Panc1 (cell line): ENCODE data around the gene PLEKHG2. TPM values are rescaled to one million over a fixed set of nuclear protein-coding genes. Genes with fewer than 3 reads are reported as not detected.

ENCODE experiments used
- ATAC-seq: fragments of 200-7000 bp; cut with Tn5 transposase; 2 replicates; pipeline ENCODE4 v1.9.1; 2020; ENCODE audit warnings: mild to moderate bottlenecking, moderate library complexity
- BruUV-seq: library from RNA; stranded (reverse); fragments of 400-500 nt; replicated peaks from 2 replicates; lab custom pipeline; 2021; lab: Mats Ljungman, UMichigan
- CTCF ChIA-PET: fragments of 300-600 bp; sonication (Branson Sonifier 250); formaldehyde crosslinking; loops from one replicate; lab custom pipeline; 2022; ENCODE audit warnings: antibody characterized with exemption; lab: Charles Lee
- POLR2A ChIA-PET: fragments of 300-600 bp; sonication (Branson Sonifier 250); formaldehyde crosslinking; loops from one replicate; lab custom pipeline; 2022; ENCODE audit warnings: antibody characterized with exemption; lab: Charles Lee
- DNase-seq: peaks from one replicate; pipeline ENCODE4 v3.0.0-alpha.2; 2010; ENCODE audit warnings: low read depth, low spot score
- H3K27ac ChIP-seq: 2 replicates; pipeline ENCODE4 v1.5.1; 2011; ENCODE audit warnings: mild to moderate bottlenecking, low read length, inconsistent platforms
- H3K27me3 ChIP-seq: fragments of 200-500 bp; sonication (Bioruptor generic); 2 replicates; pipeline ENCODE4 v1.6.0; 2014; ENCODE audit warnings: low read length, inconsistent platforms; ENCODE audit not compliant: control insufficient read depth, insufficient read depth
- H3K36me3 ChIP-seq: fragments of 200-500 bp; sonication (Bioruptor generic); 2 replicates; pipeline ENCODE4 v1.5.1; 2014; ENCODE audit warnings: inconsistent platforms, mild to moderate bottlenecking, low read length, moderate library complexity; ENCODE audit not compliant: control insufficient read depth, insufficient read depth
- H3K4me1 ChIP-seq: 2 replicates; pipeline ENCODE4 v1.5.1; 2011; ENCODE audit warnings: inconsistent platforms, mild to moderate bottlenecking, low read length, moderate library complexity; ENCODE audit not compliant: control insufficient read depth, insufficient read depth
- H3K4me3 ChIP-seq, 2 experiments: 2 replicates each; pipeline ENCODE4 v1.5.1; 2011 to 2012; ENCODE audit warnings: low read depth in 2 of 2, low read length in 2 of 2, mild to moderate bottlenecking in 2 of 2, inconsistent platforms in 1 of 2, moderate library complexity in 1 of 2
- H3K9me3 ChIP-seq: fragments of 200-500 bp; sonication (Bioruptor generic); 2 replicates; pipeline ENCODE4 v1.5.1; 2014; ENCODE audit warnings: low read depth, mild to moderate bottlenecking, inconsistent platforms, low read length, moderate library complexity; ENCODE audit not compliant: control insufficient read depth, insufficient read depth
- POLR2AphosphoS5 ChIP-seq: IDR thresholded peaks from 2 replicates; pipeline ENCODE4 v1.6.1; 2012; ENCODE audit warnings: mild to moderate bottlenecking, low read depth, low read length, moderate library complexity
- REST ChIP-seq, 2 experiments: IDR thresholded peaks; 2 replicates each; pipeline ENCODE4 v1.6.1; 2011 to 2012; ENCODE audit warnings: low read depth in 2 of 2, control low read depth in 1 of 2, low read length in 1 of 2, mild to moderate bottlenecking in 1 of 2, moderate library complexity in 1 of 2; ENCODE audit not compliant: insufficient read depth in 1 of 2
- SIN3A ChIP-seq: IDR thresholded peaks from 2 replicates; pipeline ENCODE4 v1.6.1; 2012; ENCODE audit warnings: low read depth, mild to moderate bottlenecking, low read length, moderate library complexity, borderline replicate concordance; ENCODE audit not compliant: insufficient read depth
- TCF7L2 ChIP-seq: IDR thresholded peaks from 2 replicates; pipeline ENCODE4 v1.6.1; 2011; ENCODE audit warnings: mild to moderate bottlenecking, low read depth, low read length, inconsistent platforms
- in situ Hi-C: cut with HindIII; loops from 2 replicates; pipeline ENCODE4 v1.10.0; 2016; ENCODE audit warnings: low sequenced_read_pairs, low pct_unique_long_range_greater_than_20kb
- intact Hi-C: fragments of 100-400 bp; cut with micrococcal nuclease; formaldehyde crosslinking; loops from one replicate; pipeline ENCODE4 v1.10.0; 2022; ENCODE audit not compliant: unreplicated experiment
- total RNA-seq: library from RNA; stranded (reverse); gene quantifications from one replicate; pipeline ENCODE4 v1.2.1, GENCODE V29; 2021; ENCODE audit not compliant: unreplicated experiment
- TF ChIP-seq, protein P1 (sequence below): fragments of 450-650 bp; IDR thresholded peaks from 2 replicates; pipeline ENCODE4 v1.5.1; 2017; ENCODE audit warnings: mild to moderate bottlenecking

Gene PLEKHG2
- total RNA-seq, 1 experiment from 2014 or later: 1,988 TPM

- no peak overlapping the region for H3K4me3 ChIP-seq
- no peaks in the 10 kb centered on the region for H3K9me3 ChIP-seq
- ChIA-PET POLR2A (interaction anchor here (0.5 to 8.9 kb wide), 11 partner anchors 8 to 857 kb away, joined by 3 to 226 read pairs (median 5); partner anchors contain the start of genes PAF1, PLEKHG2, RPS16 and ZFP36), CTCF (interaction anchor here (1.0 to 3.1 kb wide), 6 partner anchors 14 to 119 kb away, joined by 3 to 19 read pairs (median 8); partner anchors contain the start of gene RPS16)
- H3K27me3 ChIP-seq: no peaks in the 10 kb centered on the region
- in situ Hi-C loops: no loop called here
- peaks cover 54% of the 10 kb centered on the region for H3K36me3 ChIP-seq
- no peak overlapping the region for H3K27ac ChIP-seq
- H3K4me1 ChIP-seq: peaks cover 12% of the 10 kb centered on the region
- no TSS peak for BruUV-seq
- DNase-seq (no peak), ATAC-seq (no peak)
- TF ChIP-seq, protein P1, sequence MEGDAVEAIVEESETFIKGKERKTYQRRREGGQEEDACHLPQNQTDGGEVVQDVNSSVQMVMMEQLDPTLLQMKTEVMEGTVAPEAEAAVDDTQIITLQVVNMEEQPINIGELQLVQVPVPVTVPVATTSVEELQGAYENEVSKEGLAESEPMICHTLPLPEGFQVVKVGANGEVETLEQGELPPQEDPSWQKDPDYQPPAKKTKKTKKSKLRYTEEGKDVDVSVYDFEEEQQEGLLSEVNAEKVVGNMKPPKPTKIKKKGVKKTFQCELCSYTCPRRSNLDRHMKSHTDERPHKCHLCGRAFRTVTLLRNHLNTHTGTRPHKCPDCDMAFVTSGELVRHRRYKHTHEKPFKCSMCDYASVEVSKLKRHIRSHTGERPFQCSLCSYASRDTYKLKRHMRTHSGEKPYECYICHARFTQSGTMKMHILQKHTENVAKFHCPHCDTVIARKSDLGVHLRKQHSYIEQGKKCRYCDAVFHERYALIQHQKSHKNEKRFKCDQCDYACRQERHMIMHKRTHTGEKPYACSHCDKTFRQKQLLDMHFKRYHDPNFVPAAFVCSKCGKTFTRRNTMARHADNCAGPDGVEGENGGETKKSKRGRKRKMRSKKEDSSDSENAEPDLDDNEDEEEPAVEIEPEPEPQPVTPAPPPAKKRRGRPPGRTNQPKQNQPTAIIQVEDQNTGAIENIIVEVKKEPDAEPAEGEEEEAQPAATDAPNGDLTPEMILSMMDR: no peak
- no peak for TF ChIP-seq REST (IDR thresholded peaks at IDR 0.05; ENCODE audit: insufficient read depth in 1 of 2, low read depth in 2 of 2, low read length in 1 of 2)
- intact Hi-C loops: no loop called here
Measured at GRCh38 chr19:39422020-39422419, 9.6 kb downstream of the PLEKHG2 start.

DNA sequence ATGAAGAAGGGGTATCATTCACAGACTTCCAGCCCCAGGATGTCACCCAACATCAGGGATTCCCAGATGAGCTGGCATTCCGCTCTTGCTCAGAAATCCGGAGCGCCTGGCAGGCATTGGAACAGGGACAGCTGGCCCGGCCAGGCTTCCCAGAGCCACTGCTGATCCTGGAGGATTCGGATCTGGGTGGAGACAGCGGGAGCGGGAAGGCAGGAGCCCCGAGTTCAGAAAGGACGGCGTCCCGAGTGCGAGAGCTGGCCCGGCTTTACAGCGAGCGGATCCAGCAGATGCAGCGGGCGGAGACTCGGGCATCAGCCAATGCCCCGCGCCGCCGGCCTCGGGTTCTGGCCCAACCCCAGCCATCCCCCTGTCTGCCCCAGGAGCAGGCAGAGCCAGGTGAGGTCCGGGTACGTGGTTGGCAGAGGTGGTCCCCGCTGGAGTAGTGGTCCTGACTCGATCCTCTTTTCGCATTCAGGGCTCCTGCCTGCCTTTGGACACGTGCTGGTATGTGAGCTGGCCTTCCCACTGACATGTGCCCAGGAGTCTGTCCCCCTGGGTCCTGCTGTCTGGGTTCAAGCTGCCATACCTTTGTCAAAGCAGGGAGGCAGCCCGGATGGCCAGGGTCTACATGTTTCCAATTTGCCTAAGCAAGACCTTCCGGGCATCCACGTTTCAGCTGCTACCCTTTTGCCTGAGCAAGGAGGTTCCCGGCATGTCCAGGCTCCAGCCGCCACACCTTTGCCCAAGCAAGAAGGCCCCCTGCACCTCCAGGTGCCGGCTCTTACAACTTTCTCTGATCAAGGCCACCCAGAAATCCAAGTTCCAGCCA, 11.0 kb downstream of the PLEKHG2 start:
- DNase-seq (no peak), ATAC-seq (no peak)
- no peaks in the 10 kb centered on the region for H3K9me3 ChIP-seq
- in situ Hi-C loops: no loop called here
- CTCF ChIA-PET: interaction anchor here (0.5 to 7.9 kb wide), 7 partner anchors 9 to 96 kb away, joined by 3 to 147 read pairs (median 3); partner anchors contain the start of genes MED29, PAF1 and PLEKHG2
- H3K27ac ChIP-seq: peak overlapping the region; percentile 3
- H3K4me1 ChIP-seq: peaks cover 24% of the 10 kb centered on the region
- H3K36me3 ChIP-seq: peaks cover 43% of the 10 kb centered on the region
- H3K4me3 ChIP-seq: no peak overlapping the region
- H3K27me3 ChIP-seq: no peaks in the 10 kb centered on the region
- intact Hi-C loops: no loop called here
- POLR2A ChIA-PET: interaction anchor here (0.5 to 2.2 kb wide), 19 partner anchors 8 to 916 kb away, joined by 3 to 40 read pairs (median 4); partner anchors contain the start of genes MED29, PLEKHG2, RPS16 and SUPT5H
- TF ChIP-seq SIN3A: no peak
- no peak for TF ChIP-seq REST (IDR thresholded peaks at IDR 0.05; ENCODE audit: insufficient read depth in 1 of 2, low read depth in 2 of 2, low read length in 1 of 2)
- TF ChIP-seq POLR2AphosphoS5: no peak
- TF ChIP-seq, protein P1: no peak
- TF ChIP-seq TCF7L2: no peak
- BruUV-seq: no TSS peak
